Erythroblast (primary cell): Measurements from ENCODE around the gene CCDC80.

ENCODE experiments used
- GATA1 ChIP-seq: IDR thresholded peaks from 2 replicates; pipeline ENCODE4 v1.6.1; 2011; ENCODE audit warnings: low read depth, mild to moderate bottlenecking, control low read depth, low read length, moderate library complexity
- POLR2A ChIP-seq: IDR thresholded peaks from 2 replicates; pipeline ENCODE4 v1.6.1; 2011; ENCODE audit warnings: mild to moderate bottlenecking, low read length

- no peak for TF ChIP-seq POLR2A
- no peak for TF ChIP-seq GATA1
These were observed 43.0 kb downstream of the CCDC80 start for GRCh38 chr3:112597945-112598344.
